PC-9 (cell line): ENCODE data around the gene UBE3C. TPM values are rescaled to one million over a fixed set of nuclear protein-coding genes. Genes with fewer than 3 reads are reported as not detected.

Experiments used
- BruUV-seq: library from RNA; stranded (reverse); fragments of 400-500 nt; replicated peaks from 2 replicates; lab custom pipeline; 2021; lab: Mats Ljungman, UMichigan
- CTCF ChIA-PET: fragments of 300-600 bp; sonication (Branson Sonifier 250); formaldehyde crosslinking; loops from one replicate; lab custom pipeline; 2022; ENCODE audit warnings: antibody characterized with exemption; lab: Charles Lee
- POLR2A ChIA-PET: fragments of 300-600 bp; sonication (Branson Sonifier 250); formaldehyde crosslinking; loops from one replicate; lab custom pipeline; 2022; ENCODE audit warnings: antibody characterized with exemption; ENCODE audit not compliant: unreplicated experiment; lab: Charles Lee
- DNase-seq, 2 experiments: peaks; one replicate each; pipeline versions ENCODE4 v3.0.0 to v3.0.0-alpha.2; 2015 to 2022; ENCODE audit warnings: mixed read lengths in 1 of 2
- H2AFZ ChIP-seq: fragments of 200-600 bp; sonication (generic); 2 replicates; pipeline ENCODE4 v1.8.1; 2017; ENCODE audit warnings: antibody characterized with exemption
- H3F3A ChIP-seq: fragments of 200-600 bp; sonication (generic); 2 replicates; pipeline ENCODE4 v1.8.1; 2017; ENCODE audit warnings: antibody characterized with exemption, mild to moderate bottlenecking, low read depth; ENCODE audit not compliant: insufficient read depth
- H3K27ac ChIP-seq: fragments of 200-600 bp; sonication (generic); 2 replicates; pipeline ENCODE4 v1.6.1; 2016; ENCODE audit warnings: mixed run types
- H3K27me3 ChIP-seq: fragments of 200-600 bp; sonication (generic); 2 replicates; pipeline ENCODE4 v1.6.1; 2016; ENCODE audit warnings: low read depth, mixed run types; ENCODE audit not compliant: insufficient read depth
- H3K36me3 ChIP-seq: fragments of 200-600 bp; sonication (generic); 2 replicates; pipeline ENCODE4 v1.6.1; 2016; ENCODE audit warnings: low read depth, mixed run types
- H3K4me1 ChIP-seq: fragments of 200-600 bp; sonication (generic); replicated peaks from 2 replicates; pipeline ENCODE4 v1.6.1; 2016; ENCODE audit warnings: mixed run types; ENCODE audit not compliant: insufficient read depth
- H3K4me2 ChIP-seq: fragments of 200-600 bp; sonication (generic); 2 replicates; pipeline ENCODE4 v1.6.1; 2017; ENCODE audit warnings: mixed run types
- H3K4me3 ChIP-seq: fragments of 200-600 bp; sonication (generic); 2 replicates; pipeline ENCODE4 v1.6.1; 2016; ENCODE audit warnings: mixed run types
- H3K79me2 ChIP-seq: fragments of 200-600 bp; sonication (generic); 2 replicates; pipeline ENCODE4 v1.6.1; 2017; ENCODE audit warnings: low read depth, mixed run types
- H3K9me2 ChIP-seq: fragments of 200-600 bp; sonication (generic); 2 replicates; pipeline ENCODE4 v1.8.1; 2017; ENCODE audit warnings: mild to moderate bottlenecking; ENCODE audit not compliant: insufficient read depth
- H3K9me3 ChIP-seq: fragments of 200-600 bp; sonication (generic); 2 replicates; pipeline ENCODE4 v1.8.1; 2016; ENCODE audit warnings: low read depth; ENCODE audit not compliant: insufficient read depth
- H4K20me1 ChIP-seq: fragments of 200-600 bp; sonication (generic); 2 replicates; pipeline ENCODE4 v1.8.1; 2017; ENCODE audit not compliant: insufficient read depth
- EZH2 ChIP-seq: fragments of 200-600 bp; sonication (generic); IDR thresholded peaks from 2 replicates; pipeline ENCODE4 v1.8.0; 2017; ENCODE audit warnings: antibody characterized with exemption, low read depth
- intact Hi-C: fragments of 100-400 bp; cut with micrococcal nuclease; formaldehyde crosslinking; loops from one replicate; pipeline ENCODE4 v1.10.0; 2022; ENCODE audit not compliant: unreplicated experiment
- total RNA-seq: library from RNA; stranded (reverse); gene quantifications from 2 replicates; pipeline ENCODE4 v1.2.3, GENCODE V29; 2021
- TF ChIP-seq, protein P1 (sequence below): fragments of 200-600 bp; sonication (generic); conservative IDR thresholded peaks from 2 replicates; pipeline ENCODE4 v1.6.1; 2017; ENCODE audit warnings: mixed run types, antibody characterized with exemption, mild to moderate bottlenecking, moderate library complexity

Gene UBE3C
- total RNA-seq, 1 experiment from 2014 or later = 77.6 TPM

GRCh38 chr7:157125376-157126223 is 13.1 kb upstream of the UBE3C start:
- intact Hi-C loops = no loop called here
- Histone ChIP-seq H3F3A (no peaks in the 10 kb centered on the region), H3K79me2 (no peaks in the 10 kb centered on the region), H4K20me1 (no peaks in the 10 kb centered on the region), H3K9me2 (no peaks in the 10 kb centered on the region), H3K36me3 (no peaks in the 10 kb centered on the region), H2AFZ (no peak overlapping the region), H3K4me1 (no peaks in the 10 kb centered on the region), H3K27me3 (no peaks in the 10 kb centered on the region), H3K4me3 (no peak overlapping the region), H3K27ac (no peak overlapping the region), H3K4me2 (no peak overlapping the region), H3K9me3 (no peaks in the 10 kb centered on the region)
- POLR2A ChIA-PET = no interaction called here
- BruUV-seq = no TSS peak
- no peak for TF ChIP-seq EZH2
- TF ChIP-seq, protein P1, sequence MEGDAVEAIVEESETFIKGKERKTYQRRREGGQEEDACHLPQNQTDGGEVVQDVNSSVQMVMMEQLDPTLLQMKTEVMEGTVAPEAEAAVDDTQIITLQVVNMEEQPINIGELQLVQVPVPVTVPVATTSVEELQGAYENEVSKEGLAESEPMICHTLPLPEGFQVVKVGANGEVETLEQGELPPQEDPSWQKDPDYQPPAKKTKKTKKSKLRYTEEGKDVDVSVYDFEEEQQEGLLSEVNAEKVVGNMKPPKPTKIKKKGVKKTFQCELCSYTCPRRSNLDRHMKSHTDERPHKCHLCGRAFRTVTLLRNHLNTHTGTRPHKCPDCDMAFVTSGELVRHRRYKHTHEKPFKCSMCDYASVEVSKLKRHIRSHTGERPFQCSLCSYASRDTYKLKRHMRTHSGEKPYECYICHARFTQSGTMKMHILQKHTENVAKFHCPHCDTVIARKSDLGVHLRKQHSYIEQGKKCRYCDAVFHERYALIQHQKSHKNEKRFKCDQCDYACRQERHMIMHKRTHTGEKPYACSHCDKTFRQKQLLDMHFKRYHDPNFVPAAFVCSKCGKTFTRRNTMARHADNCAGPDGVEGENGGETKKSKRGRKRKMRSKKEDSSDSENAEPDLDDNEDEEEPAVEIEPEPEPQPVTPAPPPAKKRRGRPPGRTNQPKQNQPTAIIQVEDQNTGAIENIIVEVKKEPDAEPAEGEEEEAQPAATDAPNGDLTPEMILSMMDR = no peak
- DNase-seq = no peak
- CTCF ChIA-PET = no interaction called here

- POLR2A ChIA-PET = no interaction called here
- H3F3A ChIP-seq = no peaks in the 10 kb centered on the region
- H3K4me3 ChIP-seq = no peak overlapping the region
- no peaks in the 10 kb centered on the region for H3K4me1 ChIP-seq
- CTCF ChIA-PET = no interaction called here
- H4K20me1 ChIP-seq = no peaks in the 10 kb centered on the region
- no peaks in the 10 kb centered on the region for H3K79me2 ChIP-seq
- no peaks in the 10 kb centered on the region for H3K36me3 ChIP-seq
- no peak overlapping the region for H3K27ac ChIP-seq
- no peak for DNase-seq
- no peak overlapping the region for H3K4me2 ChIP-seq
- no peak for TF ChIP-seq EZH2
- TF ChIP-seq, protein P1 = no peak
- no peaks in the 10 kb centered on the region for H3K27me3 ChIP-seq
- BruUV-seq = no TSS peak
- no peaks in the 10 kb centered on the region for H3K9me3 ChIP-seq
- H2AFZ ChIP-seq = no peak overlapping the region
- intact Hi-C loops = no loop called here
- H3K9me2 ChIP-seq = no peaks in the 10 kb centered on the region
Measured at GRCh38 chr7:157126921-157127320, 11.8 kb upstream of the UBE3C start.

GRCh38 chr7:157129200-157129599 is 9.5 kb upstream of the UBE3C start:
- CTCF ChIA-PET = no interaction called here
- Histone ChIP-seq H3K27me3 (no peaks in the 10 kb centered on the region), H3K4me1 (peaks cover 15% of the 10 kb centered on the region), H2AFZ (no peak overlapping the region), H3K9me3 (no peaks in the 10 kb centered on the region), H3K4me2 (no peak overlapping the region), H4K20me1 (no peaks in the 10 kb centered on the region), H3K9me2 (no peaks in the 10 kb centered on the region), H3K27ac (no peak overlapping the region), H3K4me3 (no peak overlapping the region), H3K36me3 (no peaks in the 10 kb centered on the region), H3K79me2 (no peaks in the 10 kb centered on the region), H3F3A (no peaks in the 10 kb centered on the region; the same call in 1 of the 2 replicates)
- DNase-seq = no peak
- TF ChIP-seq EZH2 = no peak
- TF ChIP-seq, protein P1 = no peak
- POLR2A ChIA-PET = no interaction called here
- no TSS peak for BruUV-seq
- intact Hi-C loops = no loop called here
